ENCODE measurements around the gene GULP1. TPM values are rescaled to one million over a fixed set of nuclear protein-coding genes. Genes with fewer than 3 reads are reported as not detected.

GULP1 gene
- total RNA-seq, 1 donor from 2014 or later, result 17.7 TPM

DNA sequence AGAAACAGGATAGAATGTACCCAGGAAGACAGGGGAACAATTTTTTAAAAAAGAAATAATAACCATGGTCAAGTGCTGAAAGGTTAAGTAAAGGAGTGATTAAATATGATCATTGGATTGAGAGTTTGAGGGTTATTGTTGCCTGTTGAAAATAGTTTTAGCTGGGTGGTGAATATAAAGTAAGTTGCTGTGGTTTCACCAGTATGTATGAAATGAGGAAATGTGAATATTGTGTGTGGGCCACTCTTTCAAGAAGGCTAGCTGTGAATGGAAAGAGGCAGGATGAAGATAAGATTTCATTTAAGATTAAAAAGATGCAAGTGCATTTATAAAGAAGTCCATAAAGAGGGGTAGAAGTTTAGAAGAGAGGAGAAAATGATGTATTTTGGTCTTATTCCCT is 53.8 kb downstream of the GULP1 start:
- H3K36me3 Mint-ChIP-seq (ENCODE audit: unreplicated experiment), result no peaks in the 10 kb centered on the region
- H3K4me3 Mint-ChIP-seq (ENCODE audit: unreplicated experiment), result peak overlapping the region; percentile 77
- H3K27me3 Mint-ChIP-seq (ENCODE audit: unreplicated experiment), result peaks cover 2% of the 10 kb centered on the region
- TF ChIP-seq, protein P1, sequence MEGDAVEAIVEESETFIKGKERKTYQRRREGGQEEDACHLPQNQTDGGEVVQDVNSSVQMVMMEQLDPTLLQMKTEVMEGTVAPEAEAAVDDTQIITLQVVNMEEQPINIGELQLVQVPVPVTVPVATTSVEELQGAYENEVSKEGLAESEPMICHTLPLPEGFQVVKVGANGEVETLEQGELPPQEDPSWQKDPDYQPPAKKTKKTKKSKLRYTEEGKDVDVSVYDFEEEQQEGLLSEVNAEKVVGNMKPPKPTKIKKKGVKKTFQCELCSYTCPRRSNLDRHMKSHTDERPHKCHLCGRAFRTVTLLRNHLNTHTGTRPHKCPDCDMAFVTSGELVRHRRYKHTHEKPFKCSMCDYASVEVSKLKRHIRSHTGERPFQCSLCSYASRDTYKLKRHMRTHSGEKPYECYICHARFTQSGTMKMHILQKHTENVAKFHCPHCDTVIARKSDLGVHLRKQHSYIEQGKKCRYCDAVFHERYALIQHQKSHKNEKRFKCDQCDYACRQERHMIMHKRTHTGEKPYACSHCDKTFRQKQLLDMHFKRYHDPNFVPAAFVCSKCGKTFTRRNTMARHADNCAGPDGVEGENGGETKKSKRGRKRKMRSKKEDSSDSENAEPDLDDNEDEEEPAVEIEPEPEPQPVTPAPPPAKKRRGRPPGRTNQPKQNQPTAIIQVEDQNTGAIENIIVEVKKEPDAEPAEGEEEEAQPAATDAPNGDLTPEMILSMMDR (IDR thresholded peaks at IDR 0.05; ENCODE audit: partially characterized antibody, unreplicated experiment), result no peak
- H3K9me3 Mint-ChIP-seq (ENCODE audit: unreplicated experiment), result peaks cover 3% of the 10 kb centered on the region
- peak overlapping the region; percentile 94 for H3K27ac Mint-ChIP-seq (ENCODE audit: unreplicated experiment)
- no peak for DNase-seq
- peaks cover 22% of the 10 kb centered on the region for H3K4me1 Mint-ChIP-seq (ENCODE audit: low read depth, unreplicated experiment)

DNA sequence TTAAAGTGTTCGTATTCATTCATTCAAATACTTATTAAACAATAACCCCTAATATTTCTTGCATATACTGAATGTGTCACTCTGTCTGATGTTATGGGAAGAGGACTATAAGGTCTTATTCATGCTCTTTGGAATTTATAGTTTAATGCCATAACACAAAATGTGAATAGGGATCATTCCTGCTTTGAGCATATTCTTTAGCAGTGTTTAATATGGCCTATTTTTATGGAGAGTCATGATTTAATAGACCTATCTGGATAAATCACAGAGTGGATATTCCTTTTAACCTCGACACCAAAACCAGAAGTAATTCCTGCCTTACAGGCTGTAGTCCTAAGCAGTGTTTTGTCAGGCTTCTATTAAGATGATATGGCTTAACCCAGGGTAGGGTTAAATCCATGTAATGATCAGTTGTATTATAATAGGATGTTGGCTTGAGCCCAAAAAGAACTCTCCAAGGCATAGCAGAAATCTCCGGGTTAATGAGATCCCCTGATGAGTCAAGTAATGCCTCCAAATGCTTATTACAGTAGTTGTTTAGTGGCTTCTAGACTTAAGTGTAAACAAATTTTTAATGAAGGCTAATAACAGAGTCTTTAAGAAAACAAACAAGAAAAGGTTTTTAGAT is 54.3 kb downstream of the GULP1 start:
- Mint-ChIP-seq H3K27ac (ENCODE audit: unreplicated experiment) (no peak overlapping the region), H3K4me3 (ENCODE audit: unreplicated experiment) (no peak overlapping the region), H3K9me3 (ENCODE audit: unreplicated experiment) (peaks cover 3% of the 10 kb centered on the region), H3K4me1 (ENCODE audit: low read depth, unreplicated experiment) (peaks cover 18% of the 10 kb centered on the region), H3K27me3 (ENCODE audit: unreplicated experiment) (peaks cover 2% of the 10 kb centered on the region), H3K36me3 (ENCODE audit: unreplicated experiment) (no peaks in the 10 kb centered on the region)
- DNase-seq, result no peak
- TF ChIP-seq, protein P1 (IDR thresholded peaks at IDR 0.05; ENCODE audit: partially characterized antibody, unreplicated experiment), result no peak

DNA sequence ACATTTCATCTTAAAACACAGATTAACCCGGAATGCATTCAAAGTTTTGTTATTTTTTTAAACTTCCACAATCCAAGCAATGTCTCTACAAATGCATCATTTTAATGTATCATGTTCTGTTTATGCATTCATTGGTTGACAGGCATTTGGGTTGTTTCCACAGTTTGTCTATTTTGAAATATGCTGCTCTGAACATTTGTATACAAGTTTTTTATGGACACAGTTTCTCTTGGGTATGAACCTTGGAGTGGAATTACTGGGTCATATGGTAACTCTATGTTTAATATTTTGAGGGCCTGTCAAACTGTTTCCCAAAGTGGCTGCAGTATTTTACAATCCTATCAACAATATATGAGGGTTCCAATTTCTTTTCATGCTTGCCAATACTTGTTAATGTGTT is 57.3 kb downstream of the GULP1 start:
- DNase-seq, result no peak
- peaks cover 2% of the 10 kb centered on the region for H3K27me3 Mint-ChIP-seq (ENCODE audit: unreplicated experiment)
- H3K9me3 Mint-ChIP-seq (ENCODE audit: unreplicated experiment), result peaks cover 3% of the 10 kb centered on the region
- H3K27ac Mint-ChIP-seq (ENCODE audit: unreplicated experiment), result no peak overlapping the region
- H3K36me3 Mint-ChIP-seq (ENCODE audit: unreplicated experiment), result no peaks in the 10 kb centered on the region
- H3K4me3 Mint-ChIP-seq (ENCODE audit: unreplicated experiment), result no peak overlapping the region
- TF ChIP-seq, protein P1 (IDR thresholded peaks at IDR 0.05; ENCODE audit: partially characterized antibody, unreplicated experiment), result no peak
- peaks cover 16% of the 10 kb centered on the region for H3K4me1 Mint-ChIP-seq (ENCODE audit: low read depth, unreplicated experiment)

DNA sequence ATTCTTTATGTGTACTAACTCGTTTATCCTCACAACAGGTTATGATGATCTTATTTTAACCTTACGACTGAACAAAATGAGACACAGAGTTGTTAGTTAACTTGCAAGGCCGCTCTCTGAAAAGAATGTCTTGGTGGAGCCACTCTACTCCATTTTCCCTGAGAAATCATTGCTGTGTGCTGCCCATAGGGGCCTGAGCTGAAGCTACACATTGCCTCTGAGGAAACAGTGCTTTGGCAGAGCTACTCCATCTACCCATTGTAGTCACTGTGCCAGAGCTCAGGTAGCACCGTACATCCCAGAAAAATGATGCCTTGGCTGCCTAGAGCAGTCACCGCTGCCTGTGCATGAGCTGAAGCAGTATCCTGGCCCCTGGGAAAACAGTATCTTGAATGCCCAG is 61.6 kb downstream of the GULP1 start:
- TF ChIP-seq, protein P1 (IDR thresholded peaks at IDR 0.05; ENCODE audit: partially characterized antibody, unreplicated experiment), result no peak
- no peaks in the 10 kb centered on the region for H3K9me3 Mint-ChIP-seq (ENCODE audit: unreplicated experiment)
- no peak for DNase-seq
- no peak overlapping the region for H3K4me3 Mint-ChIP-seq (ENCODE audit: unreplicated experiment)
- no peaks in the 10 kb centered on the region for H3K4me1 Mint-ChIP-seq (ENCODE audit: low read depth, unreplicated experiment)
- no peaks in the 10 kb centered on the region for H3K27me3 Mint-ChIP-seq (ENCODE audit: unreplicated experiment)
- no peak overlapping the region for H3K27ac Mint-ChIP-seq (ENCODE audit: unreplicated experiment)
- no peaks in the 10 kb centered on the region for H3K36me3 Mint-ChIP-seq (ENCODE audit: unreplicated experiment)

DNA sequence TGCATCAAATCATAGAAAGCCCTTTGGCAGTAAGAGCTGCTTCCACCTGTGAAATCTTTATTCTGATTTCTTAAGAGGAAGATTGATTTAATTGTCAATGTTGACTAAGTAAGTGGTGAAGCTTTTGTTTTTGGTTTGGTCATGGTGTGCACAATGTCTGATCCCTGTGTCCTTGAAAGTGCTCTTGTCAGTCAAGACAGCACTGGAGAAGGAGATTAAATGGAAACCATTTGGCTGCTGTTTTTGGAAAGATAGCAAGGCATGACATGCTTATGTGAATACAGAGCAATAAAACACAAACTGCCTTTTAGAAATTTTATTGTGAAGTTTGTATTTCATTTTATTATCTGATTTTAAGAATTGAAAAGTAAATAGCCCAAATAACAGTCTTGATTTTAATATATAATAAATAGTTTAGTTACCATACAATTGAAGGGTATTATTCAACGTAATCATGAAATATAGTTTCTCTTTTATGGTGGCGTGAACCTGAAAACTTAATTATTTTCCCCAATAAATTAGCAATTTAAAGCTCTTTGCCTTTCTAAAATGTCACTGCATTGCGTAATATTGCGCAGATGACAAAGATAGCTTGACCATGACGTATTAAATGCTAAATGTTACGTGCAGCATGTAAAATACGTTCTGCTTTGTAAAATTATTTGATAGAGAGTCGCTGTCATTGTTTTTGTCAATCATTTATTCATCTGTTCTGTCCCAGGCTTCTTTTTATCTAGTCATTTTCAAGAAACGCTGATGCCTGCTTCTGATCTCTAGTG is 69.0 kb downstream of the GULP1 start:
- TF ChIP-seq, protein P1 (IDR thresholded peaks at IDR 0.05; ENCODE audit: partially characterized antibody, unreplicated experiment), result no peak
- H3K36me3 Mint-ChIP-seq (ENCODE audit: unreplicated experiment), result no peaks in the 10 kb centered on the region
- no peak overlapping the region for H3K27ac Mint-ChIP-seq (ENCODE audit: unreplicated experiment)
- no peaks in the 10 kb centered on the region for H3K9me3 Mint-ChIP-seq (ENCODE audit: unreplicated experiment)
- H3K4me1 Mint-ChIP-seq (ENCODE audit: low read depth, unreplicated experiment), result peaks cover 4% of the 10 kb centered on the region
- no peak overlapping the region for H3K4me3 Mint-ChIP-seq (ENCODE audit: unreplicated experiment)
- no peaks in the 10 kb centered on the region for H3K27me3 Mint-ChIP-seq (ENCODE audit: unreplicated experiment)
- no peak for DNase-seq

Measured in glutamatergic neuron (in vitro differentiated cells).